Measurements from ENCODE around the gene ZNF664. TPM values are rescaled to one million over a fixed set of nuclear protein-coding genes. Genes with fewer than 3 reads are reported as not detected.
A peak's percentile ranks its signal among the peaks of the same experiment; 100 is the strongest.

Gene ZNF664
- total RNA-seq, 4 donors from 2014 or later: 23.1 to 97.1 (median 52.1) TPM

DNA sequence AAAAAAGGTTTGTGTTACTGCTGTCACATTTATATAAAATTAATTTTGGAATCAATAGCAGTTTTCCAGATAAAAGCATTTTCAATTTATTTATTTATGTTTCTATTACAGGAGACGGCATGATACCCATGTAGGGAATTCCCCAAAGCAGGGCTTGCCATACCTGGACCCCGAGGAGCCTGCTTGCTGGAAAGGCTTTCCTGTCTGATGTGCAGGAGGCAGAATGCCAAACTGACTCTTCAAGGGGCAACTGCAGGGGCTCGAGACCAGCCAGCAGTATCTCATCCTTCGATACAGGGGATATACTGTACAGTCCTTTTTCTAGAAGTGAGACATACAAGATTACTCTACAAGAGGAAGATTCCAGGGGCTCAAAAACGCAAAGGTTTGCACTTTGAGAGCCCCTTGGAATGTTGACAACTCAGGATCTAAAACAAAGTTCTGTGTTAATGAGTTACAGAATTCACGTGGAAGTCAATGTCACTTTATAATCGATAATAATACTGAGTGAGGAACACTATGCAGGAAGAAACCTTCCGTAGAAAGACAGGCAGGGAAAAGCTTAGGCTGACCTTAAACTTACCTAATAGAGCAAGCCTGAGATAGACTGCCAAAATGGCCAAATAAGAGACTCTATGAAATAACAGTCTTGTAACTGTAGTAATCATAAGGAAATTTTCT is 38.6 kb downstream of the ZNF664 start:
- Histone ChIP-seq H3K4me3 (no peak overlapping the region), H3K36me3 (no peaks in the 10 kb centered on the region), H3K27ac (no peak overlapping the region), H3K9me3 (no peaks in the 10 kb centered on the region), H3K27me3 (no peaks in the 10 kb centered on the region), H3K4me1 (no peaks in the 10 kb centered on the region)
- intact Hi-C loops (cut with DNase I; ENCODE audit: low total_unique reads): no loop called here
- DNase-seq: no peak
- no peak for TF ChIP-seq POLR2A (IDR thresholded peaks at IDR 0.05)
- TF ChIP-seq, protein P1, sequence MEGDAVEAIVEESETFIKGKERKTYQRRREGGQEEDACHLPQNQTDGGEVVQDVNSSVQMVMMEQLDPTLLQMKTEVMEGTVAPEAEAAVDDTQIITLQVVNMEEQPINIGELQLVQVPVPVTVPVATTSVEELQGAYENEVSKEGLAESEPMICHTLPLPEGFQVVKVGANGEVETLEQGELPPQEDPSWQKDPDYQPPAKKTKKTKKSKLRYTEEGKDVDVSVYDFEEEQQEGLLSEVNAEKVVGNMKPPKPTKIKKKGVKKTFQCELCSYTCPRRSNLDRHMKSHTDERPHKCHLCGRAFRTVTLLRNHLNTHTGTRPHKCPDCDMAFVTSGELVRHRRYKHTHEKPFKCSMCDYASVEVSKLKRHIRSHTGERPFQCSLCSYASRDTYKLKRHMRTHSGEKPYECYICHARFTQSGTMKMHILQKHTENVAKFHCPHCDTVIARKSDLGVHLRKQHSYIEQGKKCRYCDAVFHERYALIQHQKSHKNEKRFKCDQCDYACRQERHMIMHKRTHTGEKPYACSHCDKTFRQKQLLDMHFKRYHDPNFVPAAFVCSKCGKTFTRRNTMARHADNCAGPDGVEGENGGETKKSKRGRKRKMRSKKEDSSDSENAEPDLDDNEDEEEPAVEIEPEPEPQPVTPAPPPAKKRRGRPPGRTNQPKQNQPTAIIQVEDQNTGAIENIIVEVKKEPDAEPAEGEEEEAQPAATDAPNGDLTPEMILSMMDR (IDR thresholded peaks at IDR 0.05): no peak

GRCh38 chr12:124013073-124013472 is 40.1 kb downstream of the ZNF664 start:
- no peaks in the 10 kb centered on the region for H3K36me3 ChIP-seq
- H3K9me3 ChIP-seq: no peaks in the 10 kb centered on the region
- no peak overlapping the region for H3K27ac ChIP-seq
- H3K4me3 ChIP-seq: no peak overlapping the region
- intact Hi-C loops (cut with DNase I; ENCODE audit: low total_unique reads): no loop called here
- DNase-seq: no peak
- no peak for TF ChIP-seq POLR2A (IDR thresholded peaks at IDR 0.05)
- TF ChIP-seq, protein P1 (IDR thresholded peaks at IDR 0.05): no peak
- no peaks in the 10 kb centered on the region for H3K4me1 ChIP-seq
- no peaks in the 10 kb centered on the region for H3K27me3 ChIP-seq

GRCh38 chr12:124015494-124016461 is 42.8 kb downstream of the ZNF664 start:
- no peak for TF ChIP-seq POLR2A (IDR thresholded peaks at IDR 0.05)
- TF ChIP-seq, protein P1 (IDR thresholded peaks at IDR 0.05): no peak
- no peak overlapping the region for H3K4me3 ChIP-seq
- no peaks in the 10 kb centered on the region for H3K27me3 ChIP-seq
- intact Hi-C loops (cut with DNase I; ENCODE audit: low total_unique reads): no loop called here
- no peak for DNase-seq
- peaks cover 0 to 15% of the 10 kb centered on the region in 2 donors for H3K4me1 ChIP-seq
- H3K36me3 ChIP-seq: no peaks in the 10 kb centered on the region
- H3K27ac ChIP-seq: no peak overlapping the region
- H3K9me3 ChIP-seq: no peaks in the 10 kb centered on the region

- H3K9me3 ChIP-seq: no peaks in the 10 kb centered on the region
- H3K4me3 ChIP-seq: no peak overlapping the region
- intact Hi-C loops (cut with DNase I; ENCODE audit: low total_unique reads): no loop called here
- H3K4me1 ChIP-seq: peaks cover 0 to 15% of the 10 kb centered on the region in 2 donors
- no peaks in the 10 kb centered on the region for H3K36me3 ChIP-seq
- H3K27me3 ChIP-seq: no peaks in the 10 kb centered on the region
- no peak for TF ChIP-seq POLR2A (IDR thresholded peaks at IDR 0.05)
- no peak for DNase-seq
- H3K27ac ChIP-seq: no peak overlapping the region
These were observed 44.0 kb downstream of the ZNF664 start for GRCh38 chr12:124017064-124017463.

DNA sequence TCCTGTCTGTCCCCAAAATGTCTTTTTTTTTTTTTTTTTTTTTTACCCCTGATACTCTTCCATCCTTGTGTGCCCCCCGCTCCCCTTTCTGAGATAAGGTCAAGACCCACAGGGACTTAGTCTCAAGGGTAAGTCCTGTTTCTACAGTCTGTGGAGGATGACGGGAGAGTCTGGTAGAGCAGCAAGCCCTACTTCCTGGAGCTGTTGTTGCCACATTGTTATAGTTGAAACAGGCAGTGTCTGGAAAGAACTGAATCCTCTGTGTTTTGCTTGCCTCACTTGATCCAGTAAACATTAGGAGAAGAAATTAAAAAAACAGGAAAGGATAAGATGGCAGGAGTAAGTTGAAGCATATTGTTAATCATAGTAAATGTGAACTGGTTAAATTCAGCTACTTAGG is 45.5 kb downstream of the ZNF664 start:
- H3K27ac ChIP-seq: peak overlapping the region; percentile 44 to 55
- H3K4me1 ChIP-seq: peaks cover 0 to 15% of the 10 kb centered on the region in 2 donors
- no peak overlapping the region for H3K4me3 ChIP-seq
- no peaks in the 10 kb centered on the region for H3K27me3 ChIP-seq
- intact Hi-C loops (cut with DNase I; ENCODE audit: low total_unique reads): no loop called here
- H3K9me3 ChIP-seq: no peaks in the 10 kb centered on the region
- no peak for DNase-seq
- TF ChIP-seq, protein P1 (IDR thresholded peaks at IDR 0.05): no peak
- TF ChIP-seq POLR2A (IDR thresholded peaks at IDR 0.05): no peak
- no peaks in the 10 kb centered on the region for H3K36me3 ChIP-seq
